GM19463 (cell line): Measurements from ENCODE around the gene PMCH.
A peak's percentile ranks its signal among the peaks of the same experiment; 100 is the strongest.
"Not testable (repeated sequence)": the region's sequence is repeated elsewhere in the genome, so short reads cannot be mapped to it uniquely, and the experiment has no call there.

Source experiments
- ATAC-seq: cut with Tn5 transposase; IDR thresholded peaks from one replicate; pipeline ENCODE4 v1.9.1; 2021; ENCODE audit warnings: mild to moderate bottlenecking, moderate library complexity; ENCODE audit not compliant: unreplicated experiment

PMCH gene

GRCh38 chr12:102197789-102198188, at the start of gene PMCH:
PMCH (minus strand) TSS chr12:102197833; CDS start chr12:102197770, 63 bp downstream.
- ATAC-seq, result peak; percentile 69

- not testable (repeated sequence) for ATAC-seq
Measured at GRCh38 chr12:102240859-102241258, 43.2 kb upstream of the PMCH start.

DNA sequence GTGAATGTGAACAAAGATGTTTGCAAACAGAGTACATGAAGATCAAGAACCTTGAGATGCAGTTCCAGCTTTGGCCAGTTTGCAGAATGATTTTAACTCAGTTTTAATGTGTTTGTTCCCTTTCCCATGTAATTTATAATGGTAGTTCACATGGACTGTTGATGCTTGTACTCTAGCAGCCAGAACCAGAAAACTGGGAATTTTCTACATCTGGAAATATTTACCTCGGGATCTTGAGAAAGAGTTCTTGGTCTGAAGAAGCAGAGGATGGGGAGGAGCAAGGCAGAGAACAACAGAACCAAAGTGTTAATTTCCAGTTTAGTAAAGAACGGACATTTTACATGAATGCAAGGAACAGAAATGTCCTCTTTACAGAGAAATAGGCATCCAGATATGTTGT, 37.0 kb upstream of the PMCH start:
- ATAC-seq, result no peak

- ATAC-seq, result no peak
Measured at GRCh38 chr12:102232446-102232845, 34.8 kb upstream of the PMCH start.

DNA sequence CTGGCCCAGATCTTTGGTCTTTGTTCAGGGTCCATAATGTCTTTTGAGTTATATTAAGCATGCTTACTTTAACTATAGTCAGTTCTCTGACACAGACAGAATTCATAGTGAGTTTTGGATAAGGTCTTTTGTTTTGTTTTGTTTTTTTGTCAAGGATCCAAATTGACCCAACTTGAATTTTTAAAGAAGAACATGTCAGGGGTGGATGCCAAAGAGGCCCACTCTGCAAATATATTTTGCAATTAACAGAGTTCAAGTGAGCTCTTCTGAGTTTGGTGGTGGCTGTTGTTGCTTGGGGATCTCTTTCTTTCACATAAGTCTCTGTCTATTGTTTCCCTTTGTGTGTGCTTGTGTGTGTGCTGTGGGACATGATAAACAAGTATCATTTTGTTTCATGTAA, 34.4 kb upstream of the PMCH start:
- ATAC-seq, result no peak

GRCh38 chr12:102227954-102228353, 30.3 kb upstream of the PMCH start:
- no peak for ATAC-seq

DNA sequence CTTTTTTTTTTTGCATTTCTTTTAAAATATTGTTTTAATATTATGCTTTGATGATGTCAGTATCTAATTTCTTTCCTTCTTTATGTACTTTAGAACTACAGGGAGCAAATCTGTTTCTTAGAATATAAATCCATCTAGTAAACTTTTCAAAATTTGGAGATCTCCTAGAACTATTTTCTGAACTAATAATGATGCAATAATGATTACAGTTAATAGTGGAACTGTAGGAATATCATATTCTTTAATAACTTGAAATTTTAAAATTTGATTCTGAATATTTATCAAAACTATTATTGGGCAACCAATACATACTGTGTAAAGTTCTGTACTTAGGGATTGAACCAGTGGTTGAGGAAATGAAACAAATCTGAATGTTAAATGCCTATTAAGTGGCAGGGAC, 23.1 kb upstream of the PMCH start:
- no peak for ATAC-seq

DNA sequence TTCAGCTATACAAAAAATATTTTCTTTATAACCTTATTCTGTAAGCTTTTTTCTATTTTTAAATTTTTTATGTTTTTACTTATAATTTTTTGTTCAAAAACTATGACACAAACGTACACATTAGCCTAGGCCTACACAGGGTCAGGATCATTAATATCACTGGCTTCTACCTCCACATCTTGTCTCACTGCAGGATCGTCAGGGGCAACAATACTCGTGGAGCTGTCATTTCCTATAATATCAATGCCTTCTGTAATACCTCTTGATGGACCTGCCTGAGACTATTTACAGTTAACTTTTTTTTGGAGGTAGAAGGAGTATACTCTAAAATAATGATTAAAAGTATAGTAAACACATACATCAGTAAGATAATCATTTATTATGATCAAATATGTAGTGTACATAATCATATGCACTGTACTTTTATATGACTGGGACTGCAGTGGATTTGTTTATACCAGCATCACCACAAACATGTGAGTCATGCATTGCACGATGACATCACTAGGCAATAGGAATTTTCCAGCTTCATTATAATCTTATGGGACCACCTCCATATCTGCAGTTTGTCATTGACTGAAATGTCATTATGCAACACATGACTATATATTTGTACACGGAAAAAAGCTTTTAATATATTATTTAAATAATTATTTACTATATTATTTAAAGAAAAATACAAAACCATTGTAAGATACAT, 18.5 kb upstream of the PMCH start:
- no peak for ATAC-seq

- ATAC-seq, result no peak
Measured at GRCh38 chr12:102204025-102204424, 6.4 kb upstream of the PMCH start.

DNA sequence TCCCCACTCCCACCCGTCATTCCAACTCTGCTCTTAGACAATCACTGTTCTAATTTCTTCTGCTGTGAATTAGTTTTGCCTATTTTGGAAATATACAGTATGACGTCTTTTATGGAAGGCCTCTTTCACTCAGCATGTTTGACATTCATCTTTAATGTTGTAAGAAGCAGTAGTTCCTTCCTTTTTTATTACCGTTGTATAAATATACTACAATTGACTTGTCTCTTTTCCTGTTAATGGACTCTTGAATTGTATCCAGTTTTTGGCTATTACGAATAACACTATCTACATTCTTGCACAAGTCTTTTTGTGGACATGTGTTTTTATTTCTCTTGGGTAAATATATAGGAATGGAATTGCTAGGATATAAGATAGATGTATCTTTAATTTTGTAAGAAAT, 4.9 kb upstream of the PMCH start:
- no peak for ATAC-seq

GRCh38 chr12:102201436-102202061, 3.9 kb upstream of the PMCH start:
- no peak for ATAC-seq

DNA sequence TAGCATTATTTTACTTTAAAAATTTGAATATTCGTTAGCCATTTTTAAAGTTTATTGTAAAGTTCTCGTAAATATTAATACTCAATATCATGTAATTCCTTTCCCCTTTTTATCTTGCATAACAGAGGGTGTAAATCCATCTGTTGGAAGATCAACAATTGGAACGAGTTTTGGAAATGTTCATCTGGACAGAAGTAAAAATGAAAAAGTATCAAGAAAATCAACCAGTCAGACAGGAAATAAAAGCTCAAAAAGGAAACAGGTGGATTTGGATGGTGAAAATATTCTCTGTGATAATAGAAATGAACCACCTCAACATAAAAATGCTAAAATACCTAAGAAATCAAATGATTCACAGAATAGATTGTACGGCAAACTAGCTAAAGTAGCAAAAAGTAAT, 1.8 kb downstream of the PMCH start:
- no peak for ATAC-seq

GRCh38 chr12:102182635-102183034, 15.0 kb downstream of the PMCH start:
- ATAC-seq, result no peak

- no peak for ATAC-seq
Measured at GRCh38 chr12:102174761-102175160, 22.9 kb downstream of the PMCH start.

DNA sequence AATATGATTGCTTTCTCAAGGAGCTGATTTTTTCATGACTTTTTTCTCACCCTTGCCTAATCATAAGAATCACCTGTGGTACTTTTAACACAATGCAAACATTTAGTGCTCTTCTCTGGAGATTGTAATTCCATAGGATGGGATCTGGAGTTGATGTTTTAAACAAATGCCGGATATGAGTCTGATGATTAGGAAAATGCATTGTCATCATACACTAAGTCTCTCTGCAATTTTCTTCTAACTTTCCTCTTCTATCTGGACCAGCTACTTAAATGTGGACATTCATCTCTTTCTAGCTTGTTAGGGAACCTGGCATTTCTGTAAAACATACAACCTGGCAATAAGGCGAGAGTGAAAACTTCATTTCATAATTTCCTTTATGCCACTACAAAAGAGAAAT, 23.5 kb downstream of the PMCH start:
- ATAC-seq, result no peak

DNA sequence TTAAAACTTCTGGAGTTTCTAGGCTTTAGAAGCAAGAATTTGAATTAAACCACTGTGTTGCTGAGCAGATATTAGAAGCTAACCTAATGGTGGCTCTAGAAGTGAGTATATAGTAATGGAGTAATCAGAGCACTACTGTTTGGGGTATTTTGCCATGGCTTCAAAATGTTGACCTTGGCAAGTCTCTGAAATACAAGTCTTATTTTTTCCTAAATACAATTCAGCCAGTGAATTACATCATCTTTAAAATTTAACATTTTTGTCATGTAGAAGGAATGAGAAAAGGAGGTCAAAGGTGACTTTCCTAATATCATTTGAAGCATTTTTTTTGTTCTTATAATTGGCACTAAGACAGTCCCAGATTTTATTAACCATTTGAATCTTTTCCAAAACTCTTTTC, 25.2 kb downstream of the PMCH start:
- no peak for ATAC-seq

DNA sequence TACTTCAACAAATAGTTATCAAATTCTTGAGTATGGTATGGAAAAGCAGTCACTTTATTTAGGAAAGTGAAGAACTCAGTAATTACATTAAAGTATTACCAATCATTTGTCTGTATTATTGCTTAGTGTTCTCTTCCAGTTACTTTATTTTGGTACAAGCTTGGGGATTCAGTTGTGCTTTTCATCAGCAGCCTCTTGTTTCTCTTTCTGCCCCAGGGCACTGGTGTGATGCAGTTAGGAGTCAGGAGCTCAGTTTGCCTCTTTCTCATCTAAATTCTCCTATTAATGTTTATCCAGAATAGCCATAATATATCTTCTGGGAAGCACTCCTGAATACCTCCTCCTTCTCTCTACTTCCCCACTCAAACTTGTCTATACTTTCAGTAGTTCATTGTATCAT, 25.7 kb downstream of the PMCH start:
- ATAC-seq, result no peak

DNA sequence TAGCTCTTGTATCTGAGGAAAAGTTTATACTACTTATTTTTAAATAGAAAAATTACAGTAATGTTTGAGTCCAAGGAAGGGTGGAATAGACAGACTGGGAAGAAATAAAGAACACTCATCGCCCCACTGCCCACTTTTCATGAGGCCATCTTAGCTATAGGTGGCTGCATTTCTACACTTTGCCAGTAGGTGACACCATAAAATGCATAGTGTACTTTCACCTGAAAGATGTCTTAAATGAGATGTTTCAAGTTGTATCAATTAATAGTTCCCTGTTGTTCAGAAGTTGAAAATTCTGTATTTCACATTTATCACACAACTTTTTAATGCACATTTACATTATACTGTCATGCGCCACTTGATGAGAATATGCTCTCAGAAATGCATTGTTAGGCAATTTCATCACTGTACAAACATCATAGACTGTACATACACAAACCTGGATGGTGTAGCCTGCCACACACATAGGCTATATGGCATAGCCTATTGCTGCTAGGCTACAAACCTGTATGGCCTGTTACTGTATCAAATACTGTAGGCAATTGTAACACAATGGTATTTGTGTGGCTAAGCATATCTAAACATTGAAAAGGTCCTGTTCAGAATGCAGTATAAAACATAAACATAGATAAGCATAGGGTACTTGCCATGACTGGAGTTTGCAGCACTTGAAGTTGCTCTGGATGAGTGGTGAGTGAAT, 27.6 kb downstream of the PMCH start:
- peak; percentile 59 for ATAC-seq

DNA sequence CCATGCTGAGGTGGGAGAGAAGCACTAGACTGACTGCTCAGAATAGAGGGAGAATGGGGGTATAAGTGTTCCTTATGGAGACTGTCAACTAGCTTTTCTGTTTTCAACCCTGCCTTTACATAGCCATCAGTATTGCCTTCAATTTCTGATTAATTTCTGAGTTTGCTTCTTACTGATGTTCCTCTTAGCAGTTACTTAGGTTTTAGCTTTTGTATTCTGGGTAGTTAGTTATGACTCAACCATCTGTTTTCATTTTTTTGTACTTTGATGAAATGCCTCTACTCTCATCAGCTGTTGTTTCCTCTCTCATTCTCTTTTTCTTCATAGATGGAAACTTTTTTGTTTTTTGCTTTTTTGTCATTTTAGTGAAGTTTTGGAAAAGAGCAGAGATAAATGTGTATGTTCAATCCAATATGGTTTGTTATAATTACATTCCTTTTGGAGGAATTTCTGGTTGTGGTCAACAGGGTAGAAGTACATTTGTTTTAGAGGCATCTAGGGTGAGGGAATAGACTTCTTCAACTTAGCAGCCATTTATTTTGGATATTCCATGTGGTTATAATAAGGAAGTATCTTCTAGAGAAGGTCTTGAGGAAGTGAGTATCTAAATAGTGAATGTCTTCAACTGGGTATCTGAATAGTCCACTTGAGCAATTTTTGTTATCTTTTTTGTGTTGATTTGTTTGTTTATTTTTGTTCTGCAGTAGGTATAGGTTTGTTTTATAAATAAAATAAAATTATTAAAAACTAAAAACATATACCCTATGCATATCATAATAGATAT, 29.6 kb downstream of the PMCH start:
- no peak for ATAC-seq

DNA sequence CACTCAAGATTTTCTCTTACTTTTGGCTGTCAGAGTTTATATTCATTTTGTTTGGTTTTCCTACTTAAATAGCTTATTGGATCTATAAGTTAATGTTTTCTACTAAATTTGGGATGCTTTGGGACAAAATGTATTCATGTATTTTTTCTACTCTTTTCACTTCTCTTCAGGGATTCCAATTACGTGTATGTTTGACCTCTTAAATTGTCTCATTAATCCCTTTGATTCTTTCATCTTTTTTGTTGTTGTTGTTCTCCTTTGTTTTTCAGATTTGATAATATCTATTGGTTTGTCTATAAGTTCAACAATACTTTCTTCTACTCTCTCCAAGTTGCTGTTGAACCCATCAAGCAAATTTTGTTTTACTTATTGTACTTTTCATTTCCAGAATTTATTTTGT, 34.2 kb downstream of the PMCH start:
- no peak for ATAC-seq

DNA sequence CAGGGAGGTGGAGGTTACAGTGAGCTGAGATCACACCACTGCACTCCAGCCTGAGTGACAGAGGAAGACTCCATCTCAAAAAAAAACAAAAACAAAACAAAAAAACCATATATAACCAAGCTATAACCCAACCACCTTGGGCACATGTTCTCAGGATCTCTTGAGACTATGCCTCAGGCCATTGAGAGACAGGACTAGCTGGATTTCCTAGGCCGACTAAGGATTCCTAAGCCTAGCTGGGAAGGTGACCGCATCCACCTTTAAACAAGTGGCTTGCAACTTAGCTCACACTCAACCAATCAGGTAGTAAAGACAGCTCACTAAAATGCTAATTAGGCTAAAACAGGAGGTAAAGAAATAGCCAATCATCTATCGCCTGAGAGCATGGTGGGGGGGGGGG, 42.4 kb downstream of the PMCH start:
- not testable (repeated sequence) for ATAC-seq
